HepG2 (cell line): ENCODE results near the gene AARS2. TPM values are rescaled to one million over a fixed set of nuclear protein-coding genes. Genes with fewer than 3 reads are reported as not detected.

ENCODE experiments used
- BRF2 ChIP-seq: sonication (generic); formaldehyde crosslinking; IDR thresholded peaks from 2 replicates; pipeline ENCODE4 v1.8.1; 2022; ENCODE audit warnings: mild to moderate bottlenecking, missing genetic modification reagents
- CSRNP1 ChIP-seq: sonication (generic); formaldehyde crosslinking; IDR thresholded peaks from 2 replicates; pipeline ENCODE4 v1.8.1; 2023; ENCODE audit warnings: mild to moderate bottlenecking, missing genetic modification reagents
- DBP ChIP-seq: sonication (generic); formaldehyde crosslinking; IDR thresholded peaks from 2 replicates; pipeline ENCODE4 v1.4.0; 2020; ENCODE audit warnings: missing genetic modification reagents; ENCODE audit errors: not compliant biosample characterization
- E2F1 ChIP-seq: sonication (generic); formaldehyde crosslinking; IDR thresholded peaks from 2 replicates; pipeline ENCODE4 v1.5.0; 2020; ENCODE audit warnings: missing genetic modification reagents
- HNF4G ChIP-seq, 2 experiments: sonication (generic) in 1 of 2; formaldehyde crosslinking in 1 of 2; IDR thresholded peaks; 2 replicates each; pipeline versions ENCODE4 v1.4.0 to v1.6.1; 2011 to 2020; ENCODE audit warnings: borderline replicate concordance in 2 of 2, low read depth in 2 of 2, mild to moderate bottlenecking in 2 of 2, low read length in 1 of 2, missing genetic modification reagents in 1 of 2, moderate library complexity in 1 of 2
- HNRNPK ChIP-seq: fragments of 200-400 bp; formaldehyde crosslinking; IDR thresholded peaks from 2 replicates; pipeline ENCODE4 v1.6.1; 2018; ENCODE audit warnings: low read length, low read depth, moderate library complexity, mild to moderate bottlenecking; ENCODE audit not compliant: poor library complexity, severe bottlenecking
- KDM5B ChIP-seq: sonication (generic); formaldehyde crosslinking; IDR thresholded peaks from 2 replicates; pipeline ENCODE4 v1.4.0; 2020; ENCODE audit warnings: missing genetic modification reagents, mild to moderate bottlenecking, borderline replicate concordance
- NFATC3 ChIP-seq: sonication (generic); formaldehyde crosslinking; IDR thresholded peaks from 2 replicates; pipeline ENCODE4 v1.5.1; 2020; ENCODE audit warnings: mild to moderate bottlenecking, missing genetic modification reagents
- NR3C1 ChIP-seq: sonication (generic); formaldehyde crosslinking; IDR thresholded peaks from 2 replicates; pipeline ENCODE4 v1.4.0; 2020; ENCODE audit warnings: missing genetic modification reagents
- PHF20 ChIP-seq: sonication (generic); formaldehyde crosslinking; IDR thresholded peaks from 2 replicates; pipeline ENCODE4 v1.5.0; 2020; ENCODE audit warnings: mild to moderate bottlenecking, missing genetic modification reagents
- ZBTB10 ChIP-seq: sonication (generic); formaldehyde crosslinking; IDR thresholded peaks from 2 replicates; pipeline ENCODE4 v1.4.0; 2020; ENCODE audit warnings: missing genetic modification reagents, borderline replicate concordance
- ZBTB25 ChIP-seq: IDR thresholded peaks from 2 replicates; pipeline ENCODE4 v1.6.1; 2018; ENCODE audit warnings: missing genetic modification reagents
- ZC3H4 ChIP-seq: sonication (generic); formaldehyde crosslinking; IDR thresholded peaks from 2 replicates; pipeline ENCODE4 v1.4.0; 2020; ENCODE audit warnings: missing genetic modification reagents, borderline replicate concordance
- ZFP1 ChIP-seq: IDR thresholded peaks from 2 replicates; pipeline ENCODE4 v1.6.1; 2016
- ZNF138 ChIP-seq: sonication (generic); formaldehyde crosslinking; IDR thresholded peaks from 2 replicates; pipeline ENCODE4 v1.5.0; 2020; ENCODE audit warnings: mild to moderate bottlenecking, low read depth, missing genetic modification reagents
- ZNF274 ChIP-seq: sonication (generic); formaldehyde crosslinking; IDR thresholded peaks from 2 replicates; pipeline ENCODE4 v1.5.1; 2020; ENCODE audit warnings: mild to moderate bottlenecking, missing genetic modification reagents
- ZNF781 ChIP-seq: sonication (generic); formaldehyde crosslinking; IDR thresholded peaks from 2 replicates; pipeline ENCODE4 v1.5.1; 2020; ENCODE audit warnings: borderline replicate concordance, mild to moderate bottlenecking, missing genetic modification reagents; ENCODE audit errors: not compliant biosample characterization
- ZNF839 ChIP-seq: sonication (generic); formaldehyde crosslinking; IDR thresholded peaks from 2 replicates; pipeline ENCODE4 v1.4.0; 2020; ENCODE audit warnings: missing genetic modification reagents, mild to moderate bottlenecking, borderline replicate concordance
- polyA plus RNA-seq, 8 experiments: library from polyadenylated mRNA; depleted of rRNA in 3 of 8; stranded (reverse) in 7 of 8; unstranded in 1 of 8; fragments of >200 nt; fragmentation: Illumina TruSeq in 4 of 8; extraction: Trizol in 4 of 8; gene quantifications; 2 replicates each; pipeline versions ENCODE4 v1.2.1 to v1.2.3, GENCODE V29; 2011 to 2016; ENCODE audit warnings: low read depth in 4 of 8, missing spikeins in 1 of 8, mixed read lengths in 1 of 8; ENCODE audit not compliant: insufficient read depth in 1 of 8
- total RNA-seq, 5 experiments: library from RNA; depleted of rRNA; stranded (reverse); fragments of >200 nt; fragmentation: Illumina TruSeq; extraction: Trizol; gene quantifications; 2 replicates each; pipeline ENCODE4 v1.2.3, GENCODE V29; 2016; ENCODE audit warnings: low read depth in 1 of 5

The AARS2 gene
- total and polyA plus RNA-seq, 2 of the 13 experiments (the other 11 are each of a cell fraction or from before 2014, with no cell fraction given): 7.5 to 24.1 TPM

GRCh38 chr6:44312901-44313788 is at the start of gene AARS2 (continued):
- TF ChIP-seq DBP (peak; percentile 21), ZNF274 (peak; percentile 97), ZFP1 (CRISPR knock-in tag) (peak; percentile 94), KDM5B (peak; percentile 96; the same call in 1 of the 2 replicates), PHF20 (CRISPR knock-in tag) (peak; percentile 94), NFATC3 (CRISPR knock-in tag) (peak; percentile 90), ZBTB10 (CRISPR knock-in tag) (peak; percentile 82; the same call in 1 of the 2 replicates), HNRNPK (peak; percentile 25), CSRNP1 (CRISPR knock-in tag) (peak; percentile 96), ZNF839 (CRISPR knock-in tag) (peak; percentile 99), HNF4G (IDR thresholded peaks at IDR 0.05; ENCODE audit: borderline replicate concordance, low read depth, low read length) (peak; percentile 51; the same call in 1 of the 2 replicates), HNF4G (CRISPR knock-in tag; IDR thresholded peaks at IDR 0.05; ENCODE audit: borderline replicate concordance, low read depth) (peak; percentile 76; the same call in 1 of the 2 replicates), ZBTB25 (peak; percentile 96), ZNF138 (CRISPR knock-in tag) (peak; percentile 91; the same call in 1 of the 2 replicates), ZC3H4 (CRISPR knock-in tag) (no peak; the same call in 1 of the 2 replicates), E2F1 (CRISPR knock-in tag) (peak; percentile 76; the same call in 1 of the 2 replicates), BRF2 (CRISPR knock-in tag) (peak; percentile 96), NR3C1 (CRISPR knock-in tag) (no peak), ZNF781 (CRISPR knock-in tag) (peak; percentile 91)
